Motor neuron (in vitro differentiated cells): ENCODE data around the gene SMYD5. TPM values are rescaled to one million over a fixed set of nuclear protein-coding genes. Genes with fewer than 3 reads are reported as not detected.

Source experiments
- ATAC-seq, 8 experiments: fragments of 200-7000 bp; cut with Tn5 transposase; replicated peaks in 6 of 8; 2 replicates each; pipeline ENCODE4 v1.8.0; 2021; ENCODE audit warnings: mild to moderate bottlenecking in 8 of 8, moderate library complexity in 8 of 8
- H3K27ac ChIP-seq, 2 donors: fragments of 250-450 bp; sonication (Bioruptor Pico); 2 replicates each; pipeline ENCODE4 v1.9.0; 2021; ENCODE audit warnings: antibody characterized with exemption in 2 of 2, mild to moderate bottlenecking in 2 of 2, moderate library complexity in 1 of 2
- H3K4me1 ChIP-seq, 2 donors: fragments of 250-450 bp; sonication (Bioruptor Pico); replicated peaks in 1 of 2; 2 replicates each; pipeline ENCODE4 v1.6.1; 2021; ENCODE audit warnings: antibody characterized with exemption in 2 of 2, mild to moderate bottlenecking in 2 of 2, moderate library complexity in 1 of 2
- H3K4me3 ChIP-seq, 5 donors: fragments of 250-450 bp; sonication (Bioruptor Pico); 2 replicates each; pipeline ENCODE4 v1.9.0; 2021; ENCODE audit warnings: antibody characterized with exemption in 5 of 5, mild to moderate bottlenecking in 5 of 5, moderate library complexity in 4 of 5
- WGBS, 10 experiments: fragments of 450-650 bp; shearing (Covaris generic); methylation state at CpG; one replicate each; pipeline ENCODE4 v1.0.0; 2022; 5-methylcytosine and 5-hydroxymethylcytosine counted together
- in situ Hi-C, 9 experiments: fragments of 400-800 bp; cut with MboI; loops; one replicate each; pipeline ENCODE4 v1.15.0; 2021; ENCODE audit warnings: low sequenced_read_pairs in 9 of 9, low pct_unique_long_range_greater_than_20kb in 2 of 9; ENCODE audit not compliant: unreplicated experiment in 9 of 9
- total RNA-seq, 8 experiments: library from RNA; unstranded; fragments of 300-600 nt; gene quantifications; 2 replicates each; pipeline versions ENCODE4 v1.2.3 to v1.2.4, GENCODE V29; 2022

SMYD5 gene
- total RNA-seq, 8 experiments from 2014 or later: 21.2 to 34.2 (median 24.1) TPM

GRCh38 chr2:73212098-73212447, 2.0 kb upstream of the SMYD5 start:
- ATAC-seq: no peak
- H3K4me3 ChIP-seq: no peak overlapping the region
- WGBS, 10 experiments: 17 to 81% (median 56%) methylated on average over 1 to 7 of the region's 7 CpGs; no CpG with 5 or more reads in 3 of the 10 experiments
- H3K4me1 ChIP-seq: peaks cover 15 to 19% of the 10 kb centered on the region in 2 donors
- no peak overlapping the region for H3K27ac ChIP-seq
- in situ Hi-C loops: no loop called here

GRCh38 chr2:73212448-73213176, 1.4 kb upstream of the SMYD5 start:
- Histone ChIP-seq H3K4me1 (peaks cover 15 to 19% of the 10 kb centered on the region in 2 donors), H3K4me3 (no peak overlapping the region), H3K27ac (peak overlapping the region in 1 of 2 donors; percentile 47)
- WGBS, 10 experiments: 7 to 81% (median 70%) methylated on average over 2 to 11 of the region's 20 CpGs; no CpG with 5 or more reads in 1 of the 10 experiments
- peak; percentile 31 to 72 (median 50) for ATAC-seq
- in situ Hi-C loops: no loop called here

- in situ Hi-C loops: no loop called here
- ATAC-seq: no peak
- 0 to 77% (median 50%) methylated on average over 1 to 4 of the region's 4 CpGs; no CpG with 5 or more reads in 3 of the 10 experiments for WGBS, 10 experiments
- Histone ChIP-seq H3K4me3 (peak overlapping the region; percentile 48 to 91 (median 71)), H3K27ac (peak overlapping the region in 1 of 2 donors; percentile 19), H3K4me1 (peaks cover 15 to 19% of the 10 kb centered on the region in 2 donors)
Measured at GRCh38 chr2:73215254-73215653, 1.2 kb downstream of the SMYD5 start.

- Histone ChIP-seq H3K4me1 (peaks cover 15 to 19% of the 10 kb centered on the region in 2 donors), H3K4me3 (no peak overlapping the region), H3K27ac (no peak overlapping the region)
- WGBS, 10 experiments: 84 to 100% (median 95%) methylated on average over 1 to 5 of the region's 5 CpGs; no CpG with 5 or more reads in 2 of the 10 experiments
- in situ Hi-C loops: no loop called here
- ATAC-seq: no peak
Measured at GRCh38 chr2:73217160-73217559, 3.1 kb downstream of the SMYD5 start.

GRCh38 chr2:73217826-73218225, 3.8 kb downstream of the SMYD5 start:
- Histone ChIP-seq H3K4me1 (peaks cover 13 to 17% of the 10 kb centered on the region in 2 donors), H3K4me3 (no peak overlapping the region), H3K27ac (no peak overlapping the region)
- in situ Hi-C loops: no loop called here
- ATAC-seq: no peak
- 33 to 100% (median 100%) methylated on average over 1 to 2 of the region's 2 CpGs; no CpG with 5 or more reads in 3 of the 10 experiments for WGBS, 10 experiments

GRCh38 chr2:73218298-73218697, 4.3 kb downstream of the SMYD5 start:
- ATAC-seq: no peak
- no peak overlapping the region for H3K4me3 ChIP-seq
- H3K27ac ChIP-seq: no peak overlapping the region
- in situ Hi-C loops: no loop called here
- peaks cover 13% of the 10 kb centered on the region in 2 donors for H3K4me1 ChIP-seq

- H3K4me1 ChIP-seq: no peaks in the 10 kb centered on the region
- WGBS, 10 experiments: 0 to 100% (median 90%) methylated on average over 1 to 4 of the region's 4 CpGs; no CpG with 5 or more reads in 5 of the 10 experiments
- no peak overlapping the region for H3K27ac ChIP-seq
- no peak for ATAC-seq
- in situ Hi-C loops: no loop called here
- H3K4me3 ChIP-seq: no peak overlapping the region
Measured at GRCh38 chr2:73223821-73224220, 9.8 kb downstream of the SMYD5 start.

- peak in 3 of 8 experiments; percentile 6 to 28 (median 18) for ATAC-seq
- no peaks in the 10 kb centered on the region for H3K4me1 ChIP-seq
- 75 to 100% (median 84%) methylated on average over 1 to 6 of the region's 9 CpGs; no CpG with 5 or more reads in 5 of the 10 experiments for WGBS, 10 experiments
- H3K27ac ChIP-seq: no peak overlapping the region
- no peak overlapping the region for H3K4me3 ChIP-seq
- in situ Hi-C loops: no loop called here
Measured at GRCh38 chr2:73225513-73226360, 11.7 kb downstream of the SMYD5 start.

GRCh38 chr2:73227086-73227485, 13.0 kb downstream of the SMYD5 start:
- Histone ChIP-seq H3K27ac (no peak overlapping the region), H3K4me1 (no peaks in the 10 kb centered on the region), H3K4me3 (no peak overlapping the region)
- WGBS, 10 experiments: 58 to 87% (median 73%) methylated on average over 1 to 3 of the region's 3 CpGs; no CpG with 5 or more reads in 6 of the 10 experiments
- in situ Hi-C loops: no loop called here
- no peak for ATAC-seq

- peaks cover 0 to 2% of the 10 kb centered on the region in 2 donors for H3K4me1 ChIP-seq
- H3K27ac ChIP-seq: no peak overlapping the region
- H3K4me3 ChIP-seq: no peak overlapping the region
- WGBS, 10 experiments: 40 to 100% (median 91%) methylated on average over 1 to 6 of the region's 14 CpGs; no CpG with 5 or more reads in 2 of the 10 experiments
- no peak for ATAC-seq
- in situ Hi-C loops: no loop called here
Measured at GRCh38 chr2:73228631-73229030, 14.6 kb downstream of the SMYD5 start.

- in situ Hi-C loops: no loop called here
- Histone ChIP-seq H3K27ac (peak overlapping the region; percentile 3 to 63), H3K4me1 (peaks cover 8% of the 10 kb centered on the region in 2 donors), H3K4me3 (peak overlapping the region; percentile 54 to 87 (median 82))
- WGBS, 10 experiments: 0 to 40% (median 14%) methylated on average over 1 to 15 of the region's 37 CpGs; no CpG with 5 or more reads in 4 of the 10 experiments
- peak in 5 of 8 experiments; percentile 0 to 4 (median 1) for ATAC-seq
Measured at GRCh38 chr2:73232403-73233153, 18.5 kb downstream of the SMYD5 start.

GRCh38 chr2:73233154-73233931, 19.3 kb downstream of the SMYD5 start, which contains the start of gene PRADC1:
Gene PRADC1 (minus strand): TSS chr2:73233239. CDS start chr2:73233160, 79 bp downstream.
- 0% methylated on average over 3 to 15 of the region's 67 CpGs; no CpG with 5 or more reads in 4 of the 10 experiments for WGBS, 10 experiments
- H3K27ac ChIP-seq: peak within 1 kb of the TSS; percentile 84 to 90
- in situ Hi-C loops: no loop called here
- H3K4me3 ChIP-seq: peak within 1 kb of the TSS; percentile 75 to 97 (median 86)
- ATAC-seq: peak; percentile 81 to 91 (median 88)
- peaks cover 8 to 14% of the 10 kb centered on the region in 2 donors for H3K4me1 ChIP-seq
